HG03103 (cell line): ENCODE data around the gene ANO6.

Experiments used
- ATAC-seq: cut with Tn5 transposase; IDR thresholded peaks from one replicate; pipeline ENCODE4 v1.9.1; 2021; ENCODE audit warnings: low read depth; ENCODE audit not compliant: unreplicated experiment

ANO6 gene

DNA sequence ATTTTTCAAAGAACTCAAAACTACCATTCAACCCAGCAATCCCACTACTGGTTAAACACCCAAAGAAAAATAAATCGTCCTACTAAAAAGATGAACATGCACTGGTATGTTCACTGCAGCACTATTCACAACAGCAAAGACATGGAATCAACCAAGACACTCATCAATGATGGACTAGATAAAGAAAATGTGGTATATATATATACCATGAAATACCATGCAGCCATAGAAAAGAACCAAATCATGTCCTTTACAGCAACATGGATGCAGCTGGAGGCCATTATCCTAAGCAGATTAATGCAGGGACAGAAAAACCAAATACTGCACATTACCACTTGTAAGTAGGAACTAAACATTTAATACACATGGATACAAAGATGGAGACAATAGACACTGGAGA, 3.8 kb upstream of the ANO6 start:
- ATAC-seq, result no peak

- ATAC-seq, result no peak
Observed at GRCh38 chr12:45213107-45213506, 2.8 kb upstream of the ANO6 start.

GRCh38 chr12:45214071-45214470, 1.8 kb upstream of the ANO6 start:
- ATAC-seq, result no peak

DNA sequence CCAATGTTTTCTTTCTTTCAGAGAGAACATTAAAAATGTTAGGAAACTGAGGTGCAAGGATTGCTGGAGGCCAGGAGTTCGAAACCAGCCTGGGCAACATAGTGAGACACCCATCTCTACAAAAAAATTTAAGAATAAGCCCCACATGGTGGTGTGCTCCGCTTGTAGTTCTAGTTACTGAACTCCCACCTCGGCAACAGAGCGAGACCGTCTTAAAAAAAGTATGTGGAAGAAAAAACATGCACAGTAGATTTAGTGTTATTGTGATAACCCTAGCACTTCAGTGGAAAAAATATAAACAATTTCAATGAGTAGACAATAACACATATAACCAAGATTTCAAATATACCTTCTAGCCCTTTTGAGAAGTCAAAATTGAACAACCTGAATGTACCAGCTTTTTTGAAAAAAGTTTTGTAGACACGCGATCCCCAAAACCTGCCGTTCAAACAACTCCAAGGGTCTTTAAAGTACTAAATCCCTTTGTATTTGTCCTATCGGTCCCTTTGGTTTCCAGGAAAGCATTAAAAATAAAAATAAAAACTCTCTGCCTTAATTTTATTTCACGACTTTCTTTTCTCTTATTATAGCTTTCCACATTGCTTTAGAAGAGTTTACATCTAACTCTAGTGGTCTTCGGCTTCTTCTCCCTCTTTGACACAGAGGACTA, 1.0 kb upstream of the ANO6 start:
- no peak for ATAC-seq

DNA sequence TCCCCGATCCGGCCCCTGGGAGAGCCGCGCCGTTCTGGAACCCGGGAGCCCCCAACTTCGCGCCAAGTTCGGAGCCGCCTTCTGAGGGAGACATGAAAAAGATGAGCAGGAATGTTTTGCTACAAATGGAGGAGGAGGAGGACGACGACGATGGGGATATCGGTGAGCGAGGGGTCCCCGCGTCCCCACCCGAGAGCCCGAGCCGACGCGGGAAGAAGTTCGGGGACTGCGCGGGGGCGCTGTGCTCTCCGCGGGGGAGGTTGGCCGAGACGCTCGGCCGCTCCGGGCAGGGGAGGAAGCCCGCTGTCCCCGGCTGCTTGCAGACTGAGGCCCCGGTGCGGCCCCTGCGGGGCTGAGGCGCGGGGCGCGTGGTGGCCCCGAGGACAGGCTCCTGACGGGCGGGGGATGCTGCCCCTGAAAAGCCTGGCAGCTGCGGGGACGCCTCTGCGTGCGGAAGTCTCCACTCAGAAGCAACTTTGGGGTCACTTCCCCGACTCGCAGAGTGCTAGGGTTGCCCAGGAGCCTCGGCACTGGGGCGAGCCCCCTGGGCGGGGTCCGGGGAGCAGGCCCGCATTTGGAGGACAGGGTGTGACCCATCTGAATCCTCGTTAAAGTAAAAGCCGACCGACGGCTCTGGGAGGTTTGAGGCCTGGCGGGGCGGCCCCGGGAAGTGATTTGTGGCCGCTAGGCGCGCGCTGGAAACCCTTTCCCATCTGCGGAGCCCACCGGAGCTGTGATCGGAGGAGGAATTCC, 511 bp downstream of the ANO6 start:
- ATAC-seq, result peak; percentile 33

DNA sequence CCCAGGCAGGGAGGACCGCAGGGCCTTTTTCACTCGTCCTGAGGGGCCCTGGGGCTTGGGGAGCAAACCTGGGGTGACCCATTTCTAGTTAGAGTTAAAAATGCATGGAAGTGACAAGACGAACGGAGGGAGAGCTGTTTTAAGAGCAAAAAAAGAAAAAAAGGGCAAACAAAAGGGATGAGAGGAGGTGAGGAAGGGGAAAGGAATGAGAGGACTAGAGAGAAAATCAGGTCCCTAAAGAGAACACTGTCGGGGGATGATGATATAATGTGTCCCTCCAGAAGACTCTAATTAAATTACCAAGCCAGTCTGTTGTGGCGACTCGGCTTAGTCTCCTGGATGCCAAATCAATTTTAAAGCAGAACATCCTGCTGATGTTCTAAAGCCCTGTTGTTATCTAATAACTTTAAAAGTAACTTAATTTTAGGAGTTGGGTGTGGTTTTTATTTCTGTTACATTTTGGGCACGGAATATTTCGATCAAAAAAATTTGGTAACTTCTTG, 1.1 kb downstream of the ANO6 start:
- ATAC-seq, result no peak

DNA sequence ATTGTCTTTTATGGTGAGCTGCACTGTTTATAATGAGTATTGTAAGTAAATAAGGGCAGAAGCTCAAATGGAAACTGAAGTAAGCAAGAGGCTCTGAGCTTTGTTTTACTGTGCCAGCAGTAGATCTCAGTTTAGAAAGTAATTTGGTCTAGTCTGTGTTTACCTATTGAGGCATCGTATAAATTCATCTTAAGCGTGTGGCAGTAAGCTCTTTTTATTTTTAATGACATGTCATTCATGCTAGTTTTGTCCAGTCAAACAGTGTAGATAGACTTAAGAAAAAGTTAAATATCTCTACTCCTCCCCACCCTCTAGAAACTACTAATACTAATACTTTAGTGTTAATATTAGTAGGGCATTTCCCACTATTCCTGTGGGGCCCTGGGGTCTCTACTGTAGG, 2.0 kb downstream of the ANO6 start:
- ATAC-seq, result no peak

GRCh38 chr12:45219621-45220020, 3.7 kb downstream of the ANO6 start:
- no peak for ATAC-seq

- ATAC-seq, result no peak
Observed at GRCh38 chr12:45220363-45220931, 4.6 kb downstream of the ANO6 start.

GRCh38 chr12:45220969-45221368, 5.1 kb downstream of the ANO6 start:
- no peak for ATAC-seq

- ATAC-seq, result no peak
Observed at GRCh38 chr12:45223868-45224267, 8.0 kb downstream of the ANO6 start.

- ATAC-seq, result no peak
Observed at GRCh38 chr12:45224311-45224710, 8.4 kb downstream of the ANO6 start.

GRCh38 chr12:45226021-45226420, 10.1 kb downstream of the ANO6 start:
- ATAC-seq, result no peak

DNA sequence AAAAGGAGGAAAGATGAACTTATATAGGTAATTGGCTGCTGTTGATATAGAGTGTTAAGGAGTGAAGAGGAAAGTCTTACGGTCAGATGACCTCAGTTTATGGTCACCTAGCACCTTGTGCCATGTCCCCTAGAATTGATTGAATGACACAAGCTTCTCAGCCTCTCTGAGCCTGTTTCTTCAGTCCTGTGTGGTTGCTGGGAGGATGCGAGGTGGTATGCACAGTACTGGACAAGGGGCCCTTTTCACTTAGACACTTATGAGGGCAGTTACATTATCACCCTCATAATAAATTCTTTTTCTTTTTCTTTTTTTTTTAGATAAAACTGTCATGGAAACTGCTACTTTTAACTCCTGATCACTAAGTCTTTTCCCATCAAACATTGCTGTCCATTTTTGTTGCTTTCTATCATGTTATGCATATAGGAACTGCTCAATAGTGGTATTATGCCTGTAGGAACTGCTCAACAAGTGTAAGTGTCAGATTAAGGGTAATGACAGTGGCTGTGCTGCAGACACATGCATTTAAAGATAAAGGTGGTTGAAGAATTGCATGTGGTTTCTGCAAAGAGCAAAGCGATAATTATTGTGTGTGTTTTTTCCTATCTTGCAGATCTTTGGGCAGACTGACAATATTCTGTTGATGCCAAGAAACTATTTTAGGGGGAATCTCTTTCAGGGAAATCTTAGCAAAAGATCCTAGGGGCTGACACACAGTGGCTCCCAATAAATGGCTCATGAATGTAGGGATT, 11.6 kb downstream of the ANO6 start:
- no peak for ATAC-seq

DNA sequence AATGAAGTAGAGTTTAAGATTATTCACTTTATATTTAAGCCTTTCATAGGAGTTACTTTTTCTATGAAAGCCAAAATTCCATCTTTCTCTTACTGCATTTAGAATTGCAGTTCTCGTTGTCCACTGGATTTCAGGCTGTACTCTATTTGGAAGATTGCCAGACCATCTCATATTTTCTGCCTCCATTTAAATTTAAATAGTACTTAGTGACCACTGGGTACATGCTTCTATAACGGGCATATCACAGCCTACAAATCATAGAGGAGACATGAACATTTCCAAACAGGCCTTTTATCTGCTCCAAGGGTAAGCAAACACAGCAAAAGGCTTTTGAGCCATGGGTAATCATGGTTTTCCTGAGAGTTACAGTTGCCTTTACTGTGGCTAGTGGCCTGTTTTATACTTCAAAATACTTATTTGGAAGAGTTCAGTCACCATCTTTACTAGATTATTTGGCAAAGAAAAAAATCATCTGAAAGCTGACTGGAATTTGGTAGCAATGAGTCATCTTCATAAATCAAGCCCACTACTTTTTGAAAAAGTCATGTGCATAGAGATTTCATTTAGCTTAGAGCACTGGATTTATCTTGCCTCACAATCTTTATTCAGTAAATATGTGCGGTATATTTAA, 15.7 kb downstream of the ANO6 start:
- ATAC-seq, result no peak

GRCh38 chr12:45232146-45232755, 16.4 kb downstream of the ANO6 start:
- ATAC-seq, result no peak

DNA sequence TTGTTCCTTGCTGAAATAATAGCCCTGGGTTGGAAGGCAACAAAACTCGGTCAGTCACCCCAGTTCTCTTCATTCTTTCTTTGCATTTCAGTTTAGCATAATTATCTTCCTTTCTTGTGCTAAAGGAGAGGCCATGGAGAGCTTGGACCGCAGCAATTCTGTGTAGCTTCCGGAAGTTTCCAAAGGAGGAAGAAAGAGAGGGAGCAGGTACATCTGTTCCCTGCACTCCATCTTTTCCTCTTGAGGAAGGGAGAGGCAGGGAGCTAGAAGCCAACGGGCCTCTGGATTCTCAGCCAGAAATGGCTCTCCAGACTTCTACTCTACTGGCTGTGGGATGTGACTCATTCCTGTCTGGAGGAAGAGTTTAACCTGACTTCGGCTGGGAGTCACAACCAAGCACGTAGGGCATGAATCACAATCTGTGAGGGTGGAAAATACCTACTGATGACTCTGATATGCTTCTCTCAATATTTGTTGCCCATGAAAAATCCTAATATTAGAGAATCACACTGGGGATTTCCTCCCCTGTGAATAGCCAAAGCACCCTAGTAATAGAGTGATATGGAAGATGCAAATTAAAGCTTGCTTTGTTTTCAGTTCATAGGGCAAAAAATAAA, 17.0 kb downstream of the ANO6 start:
- no peak for ATAC-seq

DNA sequence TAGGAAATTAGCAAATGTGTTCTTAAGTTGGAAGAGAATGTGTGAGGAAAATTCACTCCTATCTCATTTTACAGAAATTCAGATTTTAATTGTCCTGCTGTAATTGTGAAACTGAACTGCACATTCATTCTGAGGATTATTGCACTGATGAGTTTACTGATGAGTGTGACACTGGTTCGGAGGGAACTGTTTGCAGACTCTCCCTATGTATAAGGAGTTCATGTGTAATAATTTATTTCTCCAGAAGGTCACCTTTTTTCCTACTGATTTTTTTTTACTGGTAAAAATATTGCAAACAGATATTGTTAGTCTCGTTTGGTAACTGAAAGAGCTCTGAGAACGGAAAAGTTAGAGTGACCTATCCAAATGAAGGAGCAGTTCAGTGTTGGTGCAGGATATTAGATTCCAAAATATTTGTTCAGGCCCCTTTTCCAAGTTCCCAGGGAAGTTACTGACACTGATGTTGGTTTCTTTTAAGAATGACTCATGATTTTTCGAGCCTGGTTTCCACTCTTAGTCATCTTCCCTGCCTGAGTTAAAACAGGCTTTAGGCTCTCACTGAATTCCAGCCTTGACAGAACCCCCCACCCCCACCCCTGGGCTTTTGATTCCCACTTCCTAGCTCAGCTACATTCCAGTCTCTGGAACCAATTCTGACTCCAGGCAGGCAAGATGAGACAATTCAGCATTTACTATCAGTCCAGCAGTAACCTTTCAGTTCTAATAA, 18.4 kb downstream of the ANO6 start:
- ATAC-seq, result peak; percentile 26
